ENCODE results near the gene CHRNB2.

Gene CHRNB2

GRCh38 chr1:154577346-154578057 lies 9.9 kb downstream of the CHRNB2 start:
- Histone ChIP-seq H3K9me3 (no peaks in the 10 kb centered on the region), H3K4me3 (no peak overlapping the region), H3K4me1 (no peaks in the 10 kb centered on the region), H3K36me3 (replicated peaks) (peaks cover 42% of the 10 kb centered on the region), H3K27me3 (ENCODE audit: low read depth) (no peaks in the 10 kb centered on the region)
- no peak for DNase-seq (ENCODE audit: low spot score in 2 of 2)
- in situ Hi-C loops (cut with MboI; ENCODE audit: low sequenced_read_pairs): no loop called here

- no peak for DNase-seq (ENCODE audit: low spot score in 2 of 2)
- Histone ChIP-seq H3K27me3 (ENCODE audit: low read depth) (no peaks in the 10 kb centered on the region), H3K4me3 (no peak overlapping the region), H3K9me3 (no peaks in the 10 kb centered on the region), H3K36me3 (replicated peaks) (peaks cover 47% of the 10 kb centered on the region), H3K4me1 (no peaks in the 10 kb centered on the region)
- in situ Hi-C loops (cut with MboI; ENCODE audit: low sequenced_read_pairs): no loop called here
These were observed 10.5 kb downstream of the CHRNB2 start for GRCh38 chr1:154578058-154578418.

- in situ Hi-C loops (cut with MboI; ENCODE audit: low sequenced_read_pairs): no loop called here
- no peak for DNase-seq (ENCODE audit: low spot score in 2 of 2)
- H3K4me3 ChIP-seq: no peak overlapping the region
- no peaks in the 10 kb centered on the region for H3K27me3 ChIP-seq (ENCODE audit: low read depth)
- peaks cover 60% of the 10 kb centered on the region for H3K36me3 ChIP-seq (replicated peaks)
- H3K4me1 ChIP-seq: no peaks in the 10 kb centered on the region
- H3K9me3 ChIP-seq: no peaks in the 10 kb centered on the region
These were observed 11.8 kb downstream of the CHRNB2 start for GRCh38 chr1:154579374-154579773.

GRCh38 chr1:154581766-154582165 lies 14.2 kb downstream of the CHRNB2 start:
- no peak for DNase-seq (ENCODE audit: low spot score in 2 of 2)
- Histone ChIP-seq H3K9me3 (no peaks in the 10 kb centered on the region), H3K4me1 (no peaks in the 10 kb centered on the region), H3K27me3 (ENCODE audit: low read depth) (no peaks in the 10 kb centered on the region), H3K4me3 (no peak overlapping the region), H3K36me3 (replicated peaks) (peaks cover 84% of the 10 kb centered on the region)
- in situ Hi-C loops (cut with MboI; ENCODE audit: low sequenced_read_pairs): no loop called here

- DNase-seq (ENCODE audit: low spot score in 2 of 2): no peak
- no peaks in the 10 kb centered on the region for H3K27me3 ChIP-seq (ENCODE audit: low read depth)
- H3K9me3 ChIP-seq: no peaks in the 10 kb centered on the region
- H3K4me3 ChIP-seq: no peak overlapping the region
- H3K4me1 ChIP-seq: no peaks in the 10 kb centered on the region
- in situ Hi-C loops (cut with MboI; ENCODE audit: low sequenced_read_pairs): no loop called here
- H3K36me3 ChIP-seq (replicated peaks): peaks cover 95% of the 10 kb centered on the region
These were observed 15.3 kb downstream of the CHRNB2 start for GRCh38 chr1:154582885-154583284.

GRCh38 chr1:154583773-154584172 lies 16.2 kb downstream of the CHRNB2 start:
- no peaks in the 10 kb centered on the region for H3K9me3 ChIP-seq
- in situ Hi-C loops (cut with MboI; ENCODE audit: low sequenced_read_pairs): no loop called here
- no peaks in the 10 kb centered on the region for H3K27me3 ChIP-seq (ENCODE audit: low read depth)
- H3K4me1 ChIP-seq: no peaks in the 10 kb centered on the region
- peaks cover 98% of the 10 kb centered on the region for H3K36me3 ChIP-seq (replicated peaks)
- DNase-seq (ENCODE audit: low spot score in 2 of 2): no peak
- no peak overlapping the region for H3K4me3 ChIP-seq

- H3K36me3 ChIP-seq (replicated peaks): peaks cover 100% of the 10 kb centered on the region
- H3K27me3 ChIP-seq (ENCODE audit: low read depth): no peaks in the 10 kb centered on the region
- H3K9me3 ChIP-seq: no peaks in the 10 kb centered on the region
- DNase-seq (ENCODE audit: low spot score in 2 of 2): no peak
- H3K4me1 ChIP-seq: no peaks in the 10 kb centered on the region
- no peak overlapping the region for H3K4me3 ChIP-seq
- in situ Hi-C loops (cut with MboI; ENCODE audit: low sequenced_read_pairs): no loop called here
These were observed 16.9 kb downstream of the CHRNB2 start for GRCh38 chr1:154584267-154584994.

- Histone ChIP-seq H3K27me3 (ENCODE audit: low read depth) (no peaks in the 10 kb centered on the region), H3K36me3 (replicated peaks) (peaks cover 100% of the 10 kb centered on the region), H3K4me3 (no peak overlapping the region), H3K9me3 (no peaks in the 10 kb centered on the region), H3K4me1 (no peaks in the 10 kb centered on the region)
- DNase-seq (ENCODE audit: low spot score in 2 of 2): no peak
- in situ Hi-C loops (cut with MboI; ENCODE audit: low sequenced_read_pairs): no loop called here
These were observed 18.7 kb downstream of the CHRNB2 start for GRCh38 chr1:154586231-154586630.

- no peak for DNase-seq (ENCODE audit: low spot score in 2 of 2)
- Histone ChIP-seq H3K4me1 (no peaks in the 10 kb centered on the region), H3K9me3 (no peaks in the 10 kb centered on the region), H3K27me3 (ENCODE audit: low read depth) (no peaks in the 10 kb centered on the region), H3K4me3 (no peak overlapping the region), H3K36me3 (replicated peaks) (peaks cover 100% of the 10 kb centered on the region)
- in situ Hi-C loops (cut with MboI; ENCODE audit: low sequenced_read_pairs): no loop called here
These were observed 19.1 kb downstream of the CHRNB2 start for GRCh38 chr1:154586641-154587040.

GRCh38 chr1:154589780-154590179 lies 22.2 kb downstream of the CHRNB2 start:
- no peaks in the 10 kb centered on the region for H3K27me3 ChIP-seq (ENCODE audit: low read depth)
- H3K4me1 ChIP-seq: no peaks in the 10 kb centered on the region
- in situ Hi-C loops (cut with MboI; ENCODE audit: low sequenced_read_pairs): no loop called here
- no peaks in the 10 kb centered on the region for H3K9me3 ChIP-seq
- no peak overlapping the region for H3K4me3 ChIP-seq
- H3K36me3 ChIP-seq (replicated peaks): peaks cover 94% of the 10 kb centered on the region
- no peak for DNase-seq (ENCODE audit: low spot score in 2 of 2)

GRCh38 chr1:154590756-154591155 lies 23.2 kb downstream of the CHRNB2 start:
- H3K4me1 ChIP-seq: no peaks in the 10 kb centered on the region
- H3K36me3 ChIP-seq (replicated peaks): peaks cover 92% of the 10 kb centered on the region
- no peak overlapping the region for H3K4me3 ChIP-seq
- H3K27me3 ChIP-seq (ENCODE audit: low read depth): no peaks in the 10 kb centered on the region
- DNase-seq (ENCODE audit: low spot score in 2 of 2): no peak
- in situ Hi-C loops (cut with MboI; ENCODE audit: low sequenced_read_pairs): no loop called here
- H3K9me3 ChIP-seq: no peaks in the 10 kb centered on the region

- in situ Hi-C loops (cut with MboI; ENCODE audit: low sequenced_read_pairs): no loop called here
- peaks cover 92% of the 10 kb centered on the region for H3K36me3 ChIP-seq (replicated peaks)
These were observed 23.6 kb downstream of the CHRNB2 start for GRCh38 chr1:154591206-154591605.

GRCh38 chr1:154593390-154593789 lies 25.8 kb downstream of the CHRNB2 start:
- H3K9me3 ChIP-seq: no peaks in the 10 kb centered on the region
- in situ Hi-C loops (cut with MboI; ENCODE audit: low sequenced_read_pairs): no loop called here
- DNase-seq (ENCODE audit: low spot score in 2 of 2): no peak
- no peak overlapping the region for H3K4me3 ChIP-seq
- no peaks in the 10 kb centered on the region for H3K4me1 ChIP-seq
- no peaks in the 10 kb centered on the region for H3K27me3 ChIP-seq (ENCODE audit: low read depth)
- peaks cover 92% of the 10 kb centered on the region for H3K36me3 ChIP-seq (replicated peaks)

More at GRCh38 chr1:154591206-154591605, 23.6 kb downstream of the CHRNB2 start:
- DNase-seq (ENCODE audit: low spot score in 2 of 2): no peak
- H3K4me3 ChIP-seq: no peak overlapping the region
- no peaks in the 10 kb centered on the region for H3K4me1 ChIP-seq
- no peaks in the 10 kb centered on the region for H3K27me3 ChIP-seq (ENCODE audit: low read depth)
- H3K9me3 ChIP-seq: no peaks in the 10 kb centered on the region

- DNase-seq (ENCODE audit: low spot score in 2 of 2): no peak
- Histone ChIP-seq H3K27me3 (ENCODE audit: low read depth) (no peaks in the 10 kb centered on the region), H3K9me3 (no peaks in the 10 kb centered on the region), H3K4me1 (peaks cover 10% of the 10 kb centered on the region), H3K4me3 (no peak overlapping the region), H3K36me3 (replicated peaks) (peaks cover 85% of the 10 kb centered on the region)
- in situ Hi-C loops (cut with MboI; ENCODE audit: low sequenced_read_pairs): no loop called here
These were observed 27.2 kb downstream of the CHRNB2 start for GRCh38 chr1:154594811-154595210.

Measured in HAP-1 (cell line).